Measurements from ENCODE around the gene NXT1. TPM values are rescaled to one million over a fixed set of nuclear protein-coding genes. Genes with fewer than 3 reads are reported as not detected.
"Not testable (repeated sequence)": the region's sequence is repeated elsewhere in the genome, so short reads cannot be mapped to it uniquely, and the experiment has no call there.

The NXT1 gene
- total RNA-seq, 4 donors from 2014 or later = 17.5 to 95.0 (median 33.3) TPM

GRCh38 chr20:23305098-23305497 lies 45.5 kb upstream of the NXT1 start:
- no peak for DNase-seq (ENCODE audit: low spot score)
- TF ChIP-seq CTCF (IDR thresholded peaks at IDR 0.05) = no peak
- no peak for ATAC-seq (ENCODE audit: low FRiP score)

GRCh38 chr20:23307393-23307792 lies 43.2 kb upstream of the NXT1 start:
- not testable (repeated sequence) for ATAC-seq (ENCODE audit: low FRiP score); DNase-seq (ENCODE audit: low spot score)

DNA sequence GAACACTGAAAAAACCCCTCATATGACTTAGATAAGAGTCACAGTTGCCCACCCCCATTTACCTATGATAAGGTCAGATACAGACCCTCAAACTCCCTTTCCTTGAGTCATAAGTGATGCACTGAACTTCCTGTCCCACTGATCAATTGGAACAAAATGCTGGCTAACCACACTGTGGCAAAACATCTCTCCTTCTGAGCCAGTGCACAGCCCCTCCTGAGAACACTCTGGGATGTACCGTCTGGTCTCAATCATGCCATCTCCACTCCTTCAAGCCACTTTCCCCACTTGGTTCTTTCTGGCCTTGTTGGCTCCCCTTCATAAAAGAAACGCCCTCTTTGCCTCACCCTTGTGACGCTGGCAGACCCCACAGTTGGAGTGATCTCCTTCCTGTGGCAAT lies 42.6 kb upstream of the NXT1 start:
- no peak for TF ChIP-seq CTCF (IDR thresholded peaks at IDR 0.05)
- DNase-seq (ENCODE audit: low spot score) = no peak
- ATAC-seq (ENCODE audit: low FRiP score) = no peak

GRCh38 chr20:23308908-23309307 lies 41.7 kb upstream of the NXT1 start:
- no peak for DNase-seq (ENCODE audit: low spot score)
- ATAC-seq (ENCODE audit: low FRiP score) = no peak
- TF ChIP-seq CTCF (IDR thresholded peaks at IDR 0.05) = no peak

DNA sequence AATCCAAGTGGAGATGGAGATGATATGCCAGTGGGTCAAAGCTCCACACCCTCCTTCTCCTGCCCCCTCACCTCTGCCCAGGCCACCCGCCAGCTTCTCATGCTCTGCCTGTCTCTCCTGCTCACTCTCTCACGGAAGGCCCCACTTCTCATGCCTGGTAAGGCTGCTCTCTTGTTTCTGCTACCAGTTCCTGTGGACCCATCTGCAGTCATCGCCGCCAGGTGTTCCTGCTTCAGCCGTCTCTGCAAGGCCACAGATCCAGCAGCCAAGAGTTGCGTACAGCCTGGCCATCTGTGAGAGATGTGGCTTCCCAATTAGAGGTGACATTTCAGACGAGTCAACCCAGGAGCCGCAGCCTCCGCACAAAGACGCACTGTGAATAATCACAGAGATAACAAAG lies 40.8 kb upstream of the NXT1 start:
- TF ChIP-seq CTCF (IDR thresholded peaks at IDR 0.05) = no peak
- ATAC-seq (ENCODE audit: low FRiP score) (no peak), DNase-seq (ENCODE audit: low spot score) (no peak)

- no peak for DNase-seq (ENCODE audit: low spot score)
- ATAC-seq (ENCODE audit: low FRiP score) = no peak
- TF ChIP-seq CTCF (IDR thresholded peaks at IDR 0.05) = no peak
These were observed 38.6 kb upstream of the NXT1 start for GRCh38 chr20:23311947-23312506.

- no peak for ATAC-seq (ENCODE audit: low FRiP score)
- TF ChIP-seq CTCF (IDR thresholded peaks at IDR 0.05) = no peak
- DNase-seq (ENCODE audit: low spot score) = no peak
These were observed 37.3 kb upstream of the NXT1 start for GRCh38 chr20:23313271-23313670.

DNA sequence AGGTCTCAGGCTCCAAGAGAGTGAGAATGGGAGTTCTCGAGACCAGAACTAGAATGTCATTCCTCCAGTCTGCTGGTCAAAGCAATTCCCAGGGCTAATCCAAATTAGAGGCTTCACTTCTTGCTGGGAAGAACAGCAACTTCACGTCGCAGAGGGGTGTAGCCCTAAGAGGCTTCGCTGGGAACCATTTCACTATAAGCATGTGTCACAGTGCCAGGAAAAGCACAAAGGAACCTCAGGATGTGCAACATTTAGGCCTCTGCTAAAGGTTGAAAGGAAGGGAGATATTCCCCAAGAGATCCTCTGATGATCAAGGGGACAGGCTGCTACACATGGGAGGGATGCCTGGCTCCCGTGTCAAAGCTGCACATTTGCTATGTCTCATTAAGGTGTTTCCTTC lies 35.9 kb upstream of the NXT1 start:
- ATAC-seq (ENCODE audit: low FRiP score) (no peak), DNase-seq (ENCODE audit: low spot score) (no peak)
- no peak for TF ChIP-seq CTCF (IDR thresholded peaks at IDR 0.05)

Measured in omental fat pad (tissue), 4 donors.